HepG2 (cell line): ENCODE results near the gene DNPH1. TPM values are rescaled to one million over a fixed set of nuclear protein-coding genes. Genes with fewer than 3 reads are reported as not detected.

Experiments used
- ARNT2 ChIP-seq: sonication (generic); formaldehyde crosslinking; IDR thresholded peaks from 2 replicates; pipeline ENCODE4 v1.8.0; 2022; ENCODE audit warnings: mild to moderate bottlenecking, low read depth, missing genetic modification reagents, moderate library complexity
- DMAP1 ChIP-seq: IDR thresholded peaks from 2 replicates; pipeline ENCODE4 v1.6.1; 2016
- HOXA3 ChIP-seq: sonication (generic); formaldehyde crosslinking; IDR thresholded peaks from 2 replicates; pipeline ENCODE4 v1.5.0; 2020; ENCODE audit warnings: missing genetic modification reagents
- ZNF296 ChIP-seq: sonication (generic); formaldehyde crosslinking; conservative IDR thresholded peaks from 2 replicates; pipeline ENCODE4 v1.5.0; 2020; ENCODE audit warnings: mild to moderate bottlenecking, missing genetic modification reagents
- ZNF468 ChIP-seq: sonication (generic); formaldehyde crosslinking; IDR thresholded peaks from 2 replicates; pipeline ENCODE4 v1.8.0; 2022; ENCODE audit warnings: mild to moderate bottlenecking, moderate library complexity, missing genetic modification reagents
- ZNF746 ChIP-seq: sonication (generic); formaldehyde crosslinking; IDR thresholded peaks from 2 replicates; pipeline ENCODE4 v1.8.0; 2022; ENCODE audit warnings: mild to moderate bottlenecking, missing genetic modification reagents
- polyA plus RNA-seq, 8 experiments: library from polyadenylated mRNA; depleted of rRNA in 3 of 8; stranded (reverse) in 7 of 8; unstranded in 1 of 8; fragments of >200 nt; fragmentation: Illumina TruSeq in 4 of 8; extraction: Trizol in 4 of 8; gene quantifications; 2 replicates each; pipeline versions ENCODE4 v1.2.1 to v1.2.3, GENCODE V29; 2011 to 2016; ENCODE audit warnings: low read depth in 4 of 8, missing spikeins in 1 of 8, mixed read lengths in 1 of 8; ENCODE audit not compliant: insufficient read depth in 1 of 8
- total RNA-seq, 5 experiments: library from RNA; depleted of rRNA; stranded (reverse); fragments of >200 nt; fragmentation: Illumina TruSeq; extraction: Trizol; gene quantifications; 2 replicates each; pipeline ENCODE4 v1.2.3, GENCODE V29; 2016; ENCODE audit warnings: low read depth in 1 of 5
- TF ChIP-seq, protein P1 (sequence below): IDR thresholded peaks from 2 replicates; pipeline ENCODE4 v1.6.1; 2012; ENCODE audit warnings: low read depth, low read length, improper control_type of control experiment
- TF ChIP-seq, protein P2 (sequence below): sonication (generic); formaldehyde crosslinking; IDR thresholded peaks from 2 replicates; pipeline ENCODE4 v1.5.1; 2020; ENCODE audit warnings: mild to moderate bottlenecking, missing genetic modification reagents, borderline replicate concordance
- TF ChIP-seq, protein P3 (sequence below): sonication (generic); formaldehyde crosslinking; IDR thresholded peaks from 2 replicates; pipeline ENCODE4 v1.4.0; 2020; ENCODE audit warnings: low read depth, missing genetic modification reagents
- TF ChIP-seq, protein P4 (sequence below): sonication (generic); formaldehyde crosslinking; conservative IDR thresholded peaks from 2 replicates; pipeline ENCODE4 v1.4.0; 2020; ENCODE audit warnings: missing genetic modification reagents

Gene DNPH1
- total and polyA plus RNA-seq, 2 of the 13 experiments (the other 11 are each of a cell fraction or from before 2014, with no cell fraction given), result 56.5 to 75.1 TPM

DNA sequence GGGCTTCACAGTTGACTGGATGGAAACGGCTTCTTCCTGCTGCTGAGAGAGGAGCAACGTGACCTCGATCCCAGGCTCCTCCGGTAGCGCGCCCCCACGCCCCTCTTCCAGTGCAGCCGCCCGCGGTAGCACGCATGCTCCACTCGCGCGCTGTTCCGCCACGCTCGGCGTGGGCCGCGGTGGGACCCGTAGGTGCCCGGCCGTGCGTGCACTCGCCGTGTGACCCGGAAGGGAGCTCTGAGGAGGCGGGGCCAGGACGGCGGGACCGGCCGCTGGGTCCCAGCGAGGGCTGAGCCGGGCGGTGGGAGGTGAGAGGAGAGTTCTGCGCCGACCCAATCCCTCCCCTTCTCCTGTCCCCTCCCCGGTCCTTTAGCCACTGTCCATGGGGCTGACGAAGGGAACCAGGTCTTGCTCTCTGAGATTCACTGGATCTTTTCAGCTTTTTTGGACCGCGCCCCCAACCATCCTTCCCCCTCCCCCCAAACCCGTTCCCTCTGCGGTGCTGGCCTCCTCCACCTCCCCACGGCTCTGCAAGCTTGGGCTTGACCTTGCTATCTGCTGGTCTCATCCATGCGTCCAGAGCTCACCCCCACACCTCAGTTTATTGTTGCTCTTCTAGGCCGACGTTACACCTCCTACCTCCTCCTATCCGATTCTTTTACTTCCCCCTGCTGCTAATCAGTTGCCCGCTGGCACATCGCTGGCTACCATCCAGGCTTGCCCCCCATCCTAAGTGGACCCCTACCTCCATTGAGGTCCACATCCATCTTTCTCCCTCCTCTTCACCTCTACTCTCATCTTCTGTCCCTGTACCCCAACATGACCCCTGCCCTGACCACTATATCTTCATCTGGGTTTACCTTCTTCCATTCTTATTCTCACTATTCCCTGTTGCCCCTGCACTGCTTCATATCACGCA, 47.1 kb downstream of the DNPH1 start, which contains the start of gene CUL9 (continued):
- TF ChIP-seq, protein P1, sequence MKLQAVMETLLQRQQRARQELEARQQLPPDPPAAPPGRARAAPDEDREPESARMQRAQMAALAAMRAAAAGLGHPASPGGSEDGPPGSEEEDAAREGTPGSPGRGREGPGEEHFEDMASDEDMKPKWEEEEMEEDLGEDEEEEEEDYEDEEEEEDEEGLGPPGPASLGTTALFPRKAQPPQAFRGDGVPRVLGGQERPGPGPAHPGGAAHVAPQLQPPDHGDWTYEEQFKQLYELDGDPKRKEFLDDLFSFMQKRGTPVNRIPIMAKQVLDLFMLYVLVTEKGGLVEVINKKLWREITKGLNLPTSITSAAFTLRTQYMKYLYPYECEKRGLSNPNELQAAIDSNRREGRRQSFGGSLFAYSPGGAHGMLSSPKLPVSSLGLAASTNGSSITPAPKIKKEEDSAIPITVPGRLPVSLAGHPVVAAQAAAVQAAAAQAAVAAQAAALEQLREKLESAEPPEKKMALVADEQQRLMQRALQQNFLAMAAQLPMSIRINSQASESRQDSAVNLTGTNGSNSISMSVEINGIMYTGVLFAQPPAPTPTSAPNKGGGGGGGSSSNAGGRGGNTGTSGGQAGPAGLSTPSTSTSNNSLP, result no peak
- TF ChIP-seq ZNF746 (CRISPR knock-in tag), result peak; percentile 61; the same call in 1 of the 2 replicates
- TF ChIP-seq HOXA3, result peak; percentile 93
- TF ChIP-seq, protein P2, sequence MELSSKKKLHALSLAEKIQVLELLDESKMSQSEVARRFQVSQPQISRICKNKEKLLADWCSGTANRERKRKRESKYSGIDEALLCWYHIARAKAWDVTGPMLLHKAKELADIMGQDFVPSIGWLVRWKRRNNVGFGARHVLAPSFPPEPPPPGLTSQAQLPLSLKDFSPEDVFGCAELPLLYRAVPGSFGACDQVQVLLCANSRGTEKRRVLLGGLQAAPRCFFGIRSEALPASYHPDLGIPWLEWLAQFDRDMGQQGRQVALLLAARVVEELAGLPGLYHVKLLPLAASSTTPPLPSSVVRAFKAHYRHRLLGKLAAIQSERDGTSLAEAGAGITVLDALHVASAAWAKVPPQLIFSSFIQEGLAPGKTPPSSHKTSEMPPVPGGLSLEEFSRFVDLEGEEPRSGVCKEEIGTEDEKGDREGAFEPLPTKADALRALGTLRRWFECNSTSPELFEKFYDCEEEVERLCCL (CRISPR knock-in tag), result no peak
- TF ChIP-seq, protein P3, sequence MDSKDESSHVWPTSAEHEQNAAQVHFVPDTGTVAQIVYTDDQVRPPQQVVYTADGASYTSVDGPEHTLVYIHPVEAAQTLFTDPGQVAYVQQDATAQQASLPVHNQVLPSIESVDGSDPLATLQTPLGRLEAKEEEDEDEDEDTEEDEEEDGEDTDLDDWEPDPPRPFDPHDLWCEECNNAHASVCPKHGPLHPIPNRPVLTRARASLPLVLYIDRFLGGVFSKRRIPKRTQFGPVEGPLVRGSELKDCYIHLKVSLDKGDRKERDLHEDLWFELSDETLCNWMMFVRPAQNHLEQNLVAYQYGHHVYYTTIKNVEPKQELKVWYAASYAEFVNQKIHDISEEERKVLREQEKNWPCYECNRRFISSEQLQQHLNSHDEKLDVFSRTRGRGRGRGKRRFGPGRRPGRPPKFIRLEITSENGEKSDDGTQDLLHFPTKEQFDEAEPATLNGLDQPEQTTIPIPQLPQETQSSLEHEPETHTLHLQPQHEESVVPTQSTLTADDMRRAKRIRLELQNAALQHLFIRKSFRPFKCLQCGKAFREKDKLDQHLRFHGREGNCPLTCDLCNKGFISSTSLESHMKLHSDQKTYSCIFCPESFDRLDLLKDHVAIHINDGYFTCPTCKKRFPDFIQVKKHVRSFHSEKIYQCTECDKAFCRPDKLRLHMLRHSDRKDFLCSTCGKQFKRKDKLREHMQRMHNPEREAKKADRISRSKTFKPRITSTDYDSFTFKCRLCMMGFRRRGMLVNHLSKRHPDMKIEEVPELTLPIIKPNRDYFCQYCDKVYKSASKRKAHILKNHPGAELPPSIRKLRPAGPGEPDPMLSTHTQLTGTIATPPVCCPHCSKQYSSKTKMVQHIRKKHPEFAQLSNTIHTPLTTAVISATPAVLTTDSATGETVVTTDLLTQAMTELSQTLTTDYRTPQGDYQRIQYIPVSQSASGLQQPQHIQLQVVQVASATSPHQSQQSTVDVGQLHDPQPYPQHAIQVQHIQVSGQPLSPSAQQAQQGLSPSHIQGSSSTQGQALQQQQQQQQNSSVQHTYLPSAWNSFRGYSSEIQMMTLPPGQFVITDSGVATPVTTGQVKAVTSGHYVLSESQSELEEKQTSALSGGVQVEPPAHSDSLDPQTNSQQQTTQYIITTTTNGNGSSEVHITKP (CRISPR knock-in tag), result peak; percentile 96
- TF ChIP-seq DMAP1 (CRISPR knock-in tag), result peak; percentile 97
- TF ChIP-seq ZNF468, result peak; percentile 46; the same call in 1 of the 2 replicates
- peak; percentile 64; the same call in 1 of the 2 replicates for TF ChIP-seq ZNF296 (CRISPR knock-in tag)
- TF ChIP-seq, protein P4, sequence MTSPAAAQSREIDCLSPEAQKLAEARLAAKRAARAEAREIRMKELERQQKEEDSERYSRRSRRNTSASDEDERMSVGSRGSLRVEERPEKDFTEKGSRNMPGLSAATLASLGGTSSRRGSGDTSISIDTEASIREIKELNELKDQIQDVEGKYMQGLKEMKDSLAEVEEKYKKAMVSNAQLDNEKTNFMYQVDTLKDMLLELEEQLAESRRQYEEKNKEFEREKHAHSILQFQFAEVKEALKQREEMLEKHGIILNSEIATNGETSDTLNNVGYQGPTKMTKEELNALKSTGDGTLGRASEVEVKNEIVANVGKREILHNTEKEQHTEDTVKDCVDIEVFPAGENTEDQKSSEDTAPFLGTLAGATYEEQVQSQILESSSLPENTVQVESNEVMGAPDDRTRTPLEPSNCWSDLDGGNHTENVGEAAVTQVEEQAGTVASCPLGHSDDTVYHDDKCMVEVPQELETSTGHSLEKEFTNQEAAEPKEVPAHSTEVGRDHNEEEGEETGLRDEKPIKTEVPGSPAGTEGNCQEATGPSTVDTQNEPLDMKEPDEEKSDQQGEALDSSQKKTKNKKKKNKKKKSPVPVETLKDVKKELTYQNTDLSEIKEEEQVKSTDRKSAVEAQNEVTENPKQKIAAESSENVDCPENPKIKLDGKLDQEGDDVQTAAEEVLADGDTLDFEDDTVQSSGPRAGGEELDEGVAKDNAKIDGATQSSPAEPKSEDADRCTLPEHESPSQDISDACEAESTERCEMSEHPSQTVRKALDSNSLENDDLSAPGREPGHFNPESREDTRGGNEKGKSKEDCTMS (CRISPR knock-in tag), result no peak
- peak; percentile 94 for TF ChIP-seq ARNT2 (CRISPR knock-in tag)
